GM18507 (cell line): Measurements from ENCODE around the gene ZCWPW1.
A peak's percentile ranks its signal among the peaks of the same experiment; 100 is the strongest.
"Not testable (repeated sequence)": the region's sequence is repeated elsewhere in the genome, so short reads cannot be mapped to it uniquely, and the experiment has no call there.

Source experiments
- DNase-seq: peaks from one replicate; pipeline ENCODE4 v3.0.0; 2011; ENCODE audit warnings: low read depth; ENCODE audit not compliant: insufficient read length; ENCODE audit errors: extremely low spot score
- FAIRE-seq: peaks from 2 replicates; lab custom pipeline; 2011; peaks lifted over from hg19 to GRCh38; lab: Jason Lieb, UNC

The ZCWPW1 gene

DNA sequence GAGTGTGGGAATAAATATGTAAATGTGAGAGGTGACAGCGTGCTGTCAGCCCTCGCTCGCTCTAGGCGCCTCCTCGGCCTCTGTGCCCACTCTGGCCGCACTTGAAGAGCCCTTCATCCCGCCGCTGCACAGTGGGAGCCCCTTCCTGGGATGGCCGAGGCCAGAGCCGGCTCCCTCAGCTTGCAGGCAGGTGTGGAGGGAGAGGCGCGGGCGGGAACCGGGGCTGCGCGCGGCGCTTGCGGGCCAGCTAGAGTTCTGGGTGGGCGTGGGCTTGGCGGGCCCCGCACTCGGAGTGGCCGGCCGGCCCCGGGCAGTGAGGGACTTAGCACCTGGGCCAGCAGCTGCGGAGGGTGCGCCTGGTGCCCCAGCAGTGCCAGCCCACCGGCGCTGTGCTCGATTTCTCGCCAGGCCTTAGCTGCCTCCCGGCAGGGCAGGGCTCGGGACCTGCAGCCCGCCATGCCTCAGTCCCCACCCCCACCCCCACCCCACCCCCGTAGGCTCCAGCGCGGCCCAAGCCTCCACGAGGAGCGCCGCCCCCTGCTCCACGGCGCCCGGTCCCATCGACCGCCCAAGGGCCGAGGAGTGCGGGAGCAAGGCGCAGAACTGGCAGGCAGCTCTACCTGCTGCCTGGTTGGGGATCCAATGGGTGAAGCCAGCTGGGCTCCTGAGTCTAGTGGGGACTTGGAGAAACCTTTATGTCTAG, 46.8 kb downstream of the ZCWPW1 start:
- DNase-seq, FAIRE-seq: not testable (repeated sequence)

DNA sequence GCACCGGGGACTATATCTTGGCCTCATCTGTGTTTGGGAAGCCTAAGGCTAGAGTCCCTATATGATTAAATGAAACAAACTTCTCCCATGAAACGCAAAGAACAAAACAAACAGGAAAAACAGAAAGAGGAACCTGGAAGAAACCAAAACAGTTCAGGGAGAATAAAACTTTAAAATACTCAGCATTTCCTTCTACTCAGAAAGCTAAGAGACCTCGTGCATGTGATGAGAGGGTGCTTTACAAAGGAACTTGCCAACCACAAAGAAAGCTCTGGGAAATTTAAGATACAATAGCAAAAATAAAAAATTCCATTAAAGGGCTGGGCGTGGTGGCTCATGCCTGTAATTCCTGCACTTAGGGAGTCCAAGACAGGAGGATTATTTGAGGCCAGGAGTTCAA, 48.3 kb downstream of the ZCWPW1 start:
- FAIRE-seq: peak; percentile 12
- DNase-seq: no peak

DNA sequence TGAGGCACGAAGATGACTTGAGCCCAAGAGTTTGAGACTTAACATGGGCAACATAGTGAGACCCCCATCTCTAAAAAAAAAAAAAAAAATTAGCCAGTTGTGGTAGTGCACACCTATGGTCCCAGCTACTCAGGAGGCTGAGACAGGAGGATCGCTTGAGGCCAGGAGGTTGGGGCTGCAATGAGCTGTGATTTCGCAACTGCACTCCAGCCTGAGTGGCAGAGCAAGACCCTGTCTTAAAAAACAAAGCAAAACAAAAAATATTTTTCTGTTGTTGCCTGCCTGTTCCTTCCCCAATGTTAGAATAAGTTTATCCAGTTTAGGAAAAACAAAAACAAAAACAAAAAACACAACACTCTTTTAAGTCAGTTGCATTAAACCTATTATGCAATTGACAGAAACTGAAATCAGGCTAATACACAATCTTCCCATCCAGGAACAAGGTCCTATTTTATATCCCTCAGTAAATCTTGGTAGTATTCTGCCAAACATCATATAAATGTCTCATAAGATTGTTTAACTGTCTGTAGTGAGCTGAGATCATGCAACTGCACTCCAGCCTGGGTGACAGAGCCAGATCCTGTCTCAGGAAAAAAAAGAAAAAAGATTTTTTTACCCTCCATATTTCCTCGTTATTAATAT, 50.3 kb downstream of the ZCWPW1 start:
- no peak for FAIRE-seq

DNA sequence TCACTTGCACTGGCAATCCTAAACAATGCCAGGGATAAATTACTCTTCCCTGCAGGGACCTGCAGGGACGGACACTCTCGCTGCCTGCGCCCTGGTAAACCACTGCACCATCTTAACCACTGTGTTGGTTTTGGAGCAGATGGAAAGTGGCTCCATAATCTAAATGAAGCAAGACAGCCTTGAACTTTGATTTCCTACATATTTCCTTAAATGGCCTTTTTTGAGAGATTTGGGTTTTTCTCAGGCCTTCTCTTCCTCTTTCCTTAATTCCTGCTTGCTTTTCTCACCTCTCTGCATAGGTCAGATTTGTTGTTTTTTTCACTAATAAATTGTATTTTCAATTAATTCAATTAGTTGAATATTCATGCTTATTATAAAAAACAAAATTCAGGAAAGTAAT, 52.4 kb downstream of the ZCWPW1 start:
- no peak for DNase-seq
- FAIRE-seq: no peak

More for the DNA sequence above, 50.3 kb downstream of the ZCWPW1 start:
- no peak for DNase-seq

DNA sequence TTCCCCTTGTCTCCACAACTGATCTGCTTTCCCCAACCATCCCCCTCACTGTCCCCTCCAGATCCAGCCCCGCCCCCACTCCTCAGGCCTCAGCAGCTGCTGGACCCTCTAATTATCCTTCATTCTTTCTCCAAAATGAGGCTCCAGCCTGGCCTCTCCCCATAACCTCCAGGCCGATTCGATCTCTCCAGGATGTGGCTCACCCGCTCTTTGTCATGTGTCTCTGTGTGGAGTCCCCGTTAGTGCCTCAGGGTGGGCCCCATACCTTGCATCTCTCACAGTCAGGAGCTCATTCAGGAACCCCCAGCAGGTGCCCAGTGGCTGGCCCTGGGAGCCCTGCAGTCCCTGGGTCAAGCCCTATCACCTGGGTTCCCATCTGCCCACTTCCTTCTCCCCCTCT, 53.9 kb downstream of the ZCWPW1 start:
- FAIRE-seq (no peak), DNase-seq (no peak)

DNA sequence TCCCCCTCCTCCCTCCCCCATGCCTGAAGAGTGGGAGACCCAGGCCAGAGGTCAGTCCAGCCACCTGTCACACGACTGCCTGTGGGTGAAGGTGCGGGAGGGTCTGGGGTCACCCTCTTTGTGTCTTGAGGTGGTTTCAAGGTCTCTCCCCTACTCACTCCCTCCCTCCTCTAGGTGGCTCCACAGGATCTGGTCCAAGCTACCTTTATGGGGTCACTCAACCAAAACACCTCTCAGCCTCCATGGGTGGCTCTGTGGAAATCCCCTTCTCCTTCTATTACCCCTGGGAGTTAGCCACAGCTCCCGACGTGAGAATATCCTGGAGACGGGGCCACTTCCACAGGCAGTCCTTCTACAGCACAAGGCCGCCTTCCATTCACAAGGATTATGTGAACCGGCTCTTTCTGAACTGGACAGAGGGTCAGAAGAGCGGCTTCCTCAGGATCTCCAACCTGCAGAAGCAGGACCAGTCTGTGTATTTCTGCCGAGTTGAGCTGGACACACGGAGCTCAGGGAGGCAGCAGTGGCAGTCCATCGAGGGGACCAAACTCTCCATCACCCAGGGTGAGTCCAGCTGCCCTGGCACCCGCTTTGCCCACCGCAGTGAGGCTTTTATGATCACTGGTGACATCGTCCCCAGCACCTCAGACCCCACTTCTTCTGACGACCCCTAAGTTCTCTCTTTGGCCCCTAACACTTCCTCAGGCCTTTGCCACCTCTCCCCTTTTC, 54.5 kb downstream of the ZCWPW1 start:
- FAIRE-seq: peak; percentile 96

DNA sequence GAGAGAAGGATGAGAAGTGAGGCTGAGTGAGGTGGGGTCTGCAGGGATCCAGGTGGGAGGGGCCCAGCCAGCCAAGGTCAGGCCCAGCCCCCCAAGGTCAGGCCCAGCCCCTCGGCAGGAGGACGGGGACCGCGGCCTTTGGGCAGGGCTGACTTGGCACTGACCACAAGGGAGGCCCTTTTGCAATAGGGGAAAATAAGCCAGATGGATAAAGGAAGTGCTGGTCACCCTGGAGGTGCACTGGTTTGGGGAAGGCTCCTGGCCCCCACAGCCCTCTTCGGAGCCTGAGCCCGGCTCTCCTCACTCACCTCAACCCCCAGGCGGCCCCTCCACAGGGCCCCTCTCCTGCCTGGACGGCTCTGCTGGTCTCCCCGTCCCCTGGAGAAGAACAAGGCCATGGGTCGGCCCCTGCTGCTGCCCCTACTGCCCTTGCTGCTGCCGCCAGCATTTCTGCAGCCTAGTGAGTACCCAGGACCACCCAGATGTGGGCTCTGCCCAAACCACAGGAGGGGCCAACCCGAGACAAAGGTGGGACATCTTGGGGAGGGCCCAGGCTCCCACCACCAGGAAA, 55.2 kb downstream of the ZCWPW1 start, which contains the start of gene PILRA:
PILRA (plus strand) TSS at position 227 of the 571 bp plus-strand sequence; CDS start at position 397, 170 bp downstream.
- DNase-seq: no peak
- FAIRE-seq: no peak

More for the DNA sequence above, 54.5 kb downstream of the ZCWPW1 start:
- not testable (repeated sequence) for DNase-seq

DNA sequence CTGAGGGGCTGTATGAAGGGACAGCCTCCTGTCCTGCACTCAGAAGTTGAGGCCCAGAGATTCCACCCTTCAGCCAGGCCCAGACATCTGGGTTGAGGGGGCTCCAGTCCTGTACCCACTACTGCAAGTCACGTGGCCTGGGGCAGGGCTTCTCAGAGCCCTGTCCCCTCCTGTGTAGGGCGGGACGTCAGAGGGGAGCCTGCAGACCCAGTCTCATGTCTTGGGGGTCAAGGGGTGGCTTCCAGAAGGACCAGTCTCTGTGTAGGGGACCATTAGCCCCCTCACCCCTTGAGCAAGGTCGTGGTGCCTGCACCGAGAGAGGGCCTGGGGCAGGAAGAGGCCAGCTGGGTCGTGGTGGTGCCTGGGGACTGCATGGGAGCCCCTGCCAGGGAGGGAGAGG, 55.8 kb downstream of the ZCWPW1 start:
- FAIRE-seq: no peak
- DNase-seq: no peak

DNA sequence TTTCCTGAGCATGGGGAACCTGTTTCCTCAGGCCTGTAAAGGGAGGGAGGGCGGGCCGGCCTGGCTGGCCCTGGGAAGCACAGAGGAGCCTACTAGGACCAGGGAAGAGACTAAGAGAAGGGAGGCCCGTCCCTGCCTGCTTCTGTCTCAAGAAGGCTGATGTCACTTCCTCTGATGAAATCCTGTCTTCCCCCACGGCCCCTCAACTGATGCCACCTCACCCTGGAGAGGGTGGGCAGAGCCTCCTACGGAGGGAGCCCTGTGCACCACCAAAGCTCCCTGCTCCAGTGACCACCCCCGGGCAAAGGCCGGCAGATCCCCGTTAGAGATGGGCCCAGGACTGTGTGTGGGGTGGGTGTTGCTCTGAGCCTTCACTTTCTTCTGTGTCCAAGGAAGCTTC, 56.2 kb downstream of the ZCWPW1 start:
- DNase-seq: no peak
- FAIRE-seq: no peak

DNA sequence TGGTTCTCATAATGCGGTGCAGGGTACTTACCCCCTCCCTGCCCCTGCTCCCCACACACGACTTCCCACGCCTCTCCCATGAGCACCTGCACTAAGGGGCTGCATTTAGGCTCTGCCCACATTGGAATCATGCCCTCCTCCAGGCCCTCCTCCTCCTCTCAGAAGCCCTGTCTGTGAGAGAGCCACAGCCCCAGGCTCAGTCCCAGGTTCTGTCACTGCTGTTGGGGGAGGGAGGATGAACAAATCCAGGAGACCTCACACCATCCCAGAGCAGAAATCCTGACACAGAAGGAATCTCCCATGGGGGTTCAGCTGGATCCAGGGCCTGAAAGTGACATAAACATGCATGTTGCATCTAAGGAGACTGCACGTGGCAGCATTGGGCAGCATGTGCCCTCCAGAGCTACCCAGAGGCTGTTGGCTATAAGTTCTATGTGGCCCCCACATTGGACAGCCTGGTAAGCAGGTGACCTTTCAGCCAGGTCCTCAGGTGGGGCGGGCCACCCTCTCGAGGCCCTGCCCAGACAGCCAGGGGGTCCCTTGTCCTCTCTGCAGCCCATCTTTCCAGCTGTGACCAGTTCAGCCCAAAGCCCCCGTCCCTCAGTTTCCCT, 56.8 kb downstream of the ZCWPW1 start:
- no peak for FAIRE-seq
- no peak for DNase-seq

DNA sequence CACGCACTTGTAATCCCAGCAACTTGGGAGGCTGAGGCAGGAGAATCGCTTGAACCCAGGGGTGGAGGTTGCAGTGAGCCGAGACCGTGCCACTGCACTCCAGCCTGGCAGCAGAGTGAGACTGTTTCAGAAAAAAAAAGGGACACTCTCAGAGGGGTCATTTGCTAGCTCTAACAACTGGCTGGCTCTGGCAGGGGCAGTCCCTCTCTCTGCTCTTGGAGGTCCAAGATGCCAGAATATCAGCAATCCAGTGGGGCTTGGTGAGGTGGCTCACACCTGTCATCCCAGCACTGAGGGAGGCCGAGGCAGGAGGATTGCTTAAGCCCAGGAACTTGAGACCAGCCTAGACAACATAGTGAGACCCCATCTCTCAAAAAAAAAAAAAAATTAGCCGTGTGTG, 57.8 kb downstream of the ZCWPW1 start:
- FAIRE-seq (no peak), DNase-seq (no peak)

DNA sequence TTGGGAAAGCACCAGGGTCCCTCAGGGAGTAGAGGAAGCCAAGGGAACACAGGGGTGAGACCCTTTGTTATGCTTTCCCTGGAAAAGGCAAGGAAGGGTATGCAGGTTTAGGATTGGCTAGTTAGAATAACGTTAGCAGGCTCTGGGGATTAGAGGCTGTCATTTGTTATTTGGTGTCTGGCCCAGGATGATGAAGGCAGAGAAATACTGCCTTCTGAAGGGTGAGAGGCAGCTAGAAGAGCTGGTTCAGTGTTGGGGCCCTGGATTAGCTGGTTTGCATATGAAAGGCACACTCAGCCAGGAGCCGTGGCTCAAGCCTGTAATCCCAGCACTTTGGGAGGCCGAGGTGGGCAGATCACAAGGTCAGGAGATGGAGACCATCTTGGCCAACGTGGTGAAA, 58.2 kb downstream of the ZCWPW1 start:
- no peak for FAIRE-seq
- no peak for DNase-seq

DNA sequence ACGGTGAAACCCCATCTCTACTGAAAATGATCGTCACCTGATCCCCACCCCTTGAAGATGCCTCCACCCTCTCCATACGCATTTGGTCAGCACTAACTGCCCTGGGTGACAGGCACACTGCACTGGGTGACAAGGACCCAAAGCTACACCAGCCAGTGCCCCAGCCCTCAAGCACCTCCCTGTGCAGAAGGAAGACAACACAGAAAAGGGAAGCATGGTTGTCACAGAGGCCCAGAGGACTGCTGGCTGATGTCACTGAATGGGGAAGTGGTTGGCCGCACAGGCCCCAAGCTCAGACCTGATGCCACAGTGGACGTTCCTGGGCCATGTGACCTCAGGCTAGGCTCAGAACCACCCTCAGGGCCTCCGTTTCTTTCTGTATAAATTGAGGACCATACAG, 59.4 kb downstream of the ZCWPW1 start:
- DNase-seq: no peak
- FAIRE-seq: peak; percentile 96

DNA sequence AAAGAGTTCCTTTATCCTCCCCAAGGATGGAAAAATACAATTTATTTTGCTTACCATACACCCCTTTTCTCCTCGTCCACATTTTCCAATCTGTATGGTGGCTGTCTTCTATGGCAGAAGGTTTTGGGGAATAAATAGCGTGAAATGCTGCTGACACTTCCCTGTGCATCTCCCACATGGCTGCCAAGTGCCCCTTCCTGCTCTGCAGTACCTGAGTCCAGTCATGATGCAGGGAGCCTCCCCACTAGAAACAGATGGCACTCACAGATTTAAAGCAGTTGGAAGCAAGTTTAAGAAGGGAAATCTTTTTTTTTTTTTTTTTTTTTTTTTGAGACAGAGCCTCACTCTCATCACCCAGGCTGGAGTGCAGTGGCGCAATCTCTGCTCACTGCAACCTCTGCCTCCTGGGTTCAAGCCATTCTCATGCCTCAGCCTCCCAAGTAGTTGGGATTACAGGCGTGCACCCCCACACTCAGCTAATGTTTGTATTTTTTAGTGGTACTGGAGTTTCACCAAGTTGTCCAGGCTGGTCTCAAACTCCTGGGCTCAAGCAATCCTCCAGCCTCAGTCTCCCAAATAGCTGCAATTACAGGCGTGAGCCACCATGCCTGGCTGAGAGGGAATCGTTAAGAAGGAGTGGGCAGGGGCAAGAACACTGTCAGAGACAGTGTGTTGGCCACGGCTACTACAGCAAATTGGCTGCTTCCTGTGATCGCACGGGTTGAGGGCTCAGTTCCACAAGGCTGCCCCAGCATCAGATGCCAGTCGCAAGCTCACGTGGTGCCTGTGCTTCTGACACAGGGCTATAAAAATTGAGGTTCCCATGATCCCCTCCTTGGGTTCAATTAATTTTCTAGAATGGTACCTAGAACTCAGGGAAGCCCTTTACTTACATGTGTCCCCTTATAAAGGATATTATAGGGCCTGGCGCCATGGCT, 60.6 kb downstream of the ZCWPW1 start:
- no peak for DNase-seq
- peak; percentile 59 for FAIRE-seq

DNA sequence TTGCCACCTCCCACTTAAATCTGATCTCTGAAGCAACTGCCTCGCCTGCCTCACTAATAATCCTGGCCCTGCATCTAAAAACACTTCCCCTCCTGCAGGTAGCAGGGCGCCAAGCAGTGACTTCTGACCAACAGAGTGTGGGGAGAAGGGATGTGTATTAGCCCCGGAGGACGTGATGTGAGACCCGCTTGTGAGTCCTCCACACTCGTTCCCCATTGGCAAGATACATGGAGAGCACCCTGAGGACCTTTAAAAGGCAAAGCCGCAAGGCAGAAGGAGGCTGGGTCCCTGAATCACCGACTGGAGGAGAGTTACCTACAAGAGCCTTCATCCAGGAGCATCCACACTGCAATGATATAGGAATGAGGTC, 61.3 kb downstream of the ZCWPW1 start:
- no peak for DNase-seq
- FAIRE-seq: no peak

DNA sequence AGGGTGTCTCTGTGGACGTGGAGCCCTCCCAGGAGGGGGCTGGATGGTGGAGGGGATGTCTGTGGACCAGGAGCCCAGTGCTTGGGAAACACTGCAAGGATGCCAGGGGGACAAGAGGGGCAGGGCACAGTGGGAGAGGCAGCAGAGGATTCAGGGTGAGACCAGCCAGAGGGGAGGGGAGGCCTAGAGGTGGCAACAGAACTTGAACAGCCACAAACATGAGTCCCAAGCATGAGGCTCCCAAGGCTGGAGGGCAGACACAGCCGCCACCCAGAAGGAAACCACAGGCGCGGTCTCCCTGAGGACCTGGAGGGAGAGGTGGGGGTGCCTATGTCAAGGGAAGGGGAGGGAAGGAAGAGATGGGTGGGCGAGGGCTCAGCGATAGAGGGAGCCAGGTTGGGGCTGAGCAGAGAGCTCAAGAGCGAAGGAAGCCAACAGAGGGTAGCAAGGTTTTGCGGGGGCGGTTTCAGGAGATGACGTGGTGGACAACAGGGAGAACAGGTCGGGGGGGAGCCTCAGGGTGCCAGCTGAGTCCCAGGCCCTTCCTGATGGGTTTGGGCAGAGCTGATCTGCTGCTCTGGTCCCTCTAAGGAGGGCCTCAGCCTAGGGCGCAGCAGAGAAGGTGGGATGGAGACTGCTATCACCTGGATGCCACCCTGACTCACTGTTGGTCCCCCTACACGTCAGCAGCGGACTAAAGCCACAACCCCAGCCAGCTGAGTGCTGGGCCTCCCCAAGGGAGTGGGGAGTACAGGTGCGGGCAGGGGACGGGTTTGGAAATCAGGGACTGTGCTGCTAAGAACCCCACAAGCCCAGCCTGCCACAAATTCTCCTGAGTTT, 61.9 kb downstream of the ZCWPW1 start:
- no peak for DNase-seq

DNA sequence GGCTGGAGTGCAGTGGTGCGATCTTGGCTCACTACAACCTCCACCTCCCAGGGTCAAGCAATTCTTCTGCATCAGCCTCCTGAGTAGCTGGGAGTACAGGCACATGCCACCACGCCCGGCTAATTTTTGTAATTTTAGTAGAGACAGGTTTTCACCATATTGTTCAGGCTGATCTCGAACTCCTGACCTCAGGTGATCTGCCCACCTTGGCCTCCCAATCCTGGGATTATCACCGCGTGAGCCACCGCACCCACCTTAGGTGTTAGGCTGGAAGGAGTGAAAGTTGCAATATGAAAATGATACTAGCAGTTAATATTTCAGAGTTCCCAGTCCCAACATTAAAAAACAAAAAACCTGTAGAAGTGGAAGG, 62.5 kb downstream of the ZCWPW1 start:
- not testable (repeated sequence) for FAIRE-seq

More for the DNA sequence above, 61.9 kb downstream of the ZCWPW1 start:
- FAIRE-seq: peak; percentile 52

DNA sequence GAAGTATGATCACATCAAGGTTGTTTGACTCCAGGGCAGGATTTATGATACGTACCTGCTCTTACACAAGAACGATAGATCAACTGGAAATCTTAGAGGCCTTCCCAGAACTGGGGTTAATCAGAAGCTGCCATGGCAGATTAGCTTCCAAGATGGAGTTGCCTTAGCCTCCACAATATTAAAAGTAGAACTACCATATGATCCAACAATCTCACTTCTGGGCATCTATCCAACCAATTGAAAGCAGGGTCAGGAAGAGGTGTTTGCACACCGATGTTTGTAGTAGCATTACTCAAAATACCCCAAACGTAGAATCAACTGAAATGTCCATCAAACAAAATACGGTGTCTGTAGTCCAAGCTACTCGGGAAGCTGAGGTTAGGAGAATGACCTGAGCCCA, 64.0 kb downstream of the ZCWPW1 start:
- no peak for FAIRE-seq

More for the DNA sequence above, 62.5 kb downstream of the ZCWPW1 start:
- not testable (repeated sequence) for DNase-seq

More for the DNA sequence above, 64.0 kb downstream of the ZCWPW1 start:
- DNase-seq: no peak
